Measurements from ENCODE around the gene AP1AR.
"Not testable (repeated sequence)": the region's sequence is repeated elsewhere in the genome, so short reads cannot be mapped to it uniquely, and the experiment has no call there.

The AP1AR gene

GRCh38 chr4:112279025-112279881 lies 47.7 kb downstream of the AP1AR start:
- DNase-seq, result no peak

GRCh38 chr4:112279882-112280315 lies 48.3 kb downstream of the AP1AR start:
- DNase-seq, result no peak

- no peak for DNase-seq
Observed at GRCh38 chr4:112280386-112281056, 48.9 kb downstream of the AP1AR start.

- DNase-seq, result not testable (repeated sequence)
Observed at GRCh38 chr4:112281895-112282398, 50.4 kb downstream of the AP1AR start.

- no peak for DNase-seq
Observed at GRCh38 chr4:112282860-112283667, 51.5 kb downstream of the AP1AR start.

GRCh38 chr4:112284166-112284565 lies 52.6 kb downstream of the AP1AR start:
- DNase-seq, result no peak

- DNase-seq, result no peak
Observed at GRCh38 chr4:112284662-112285411, 53.2 kb downstream of the AP1AR start.

GRCh38 chr4:112287258-112287989 lies 55.8 kb downstream of the AP1AR start:
- no peak for DNase-seq

- DNase-seq, result no peak
Observed at GRCh38 chr4:112288455-112288854, 56.9 kb downstream of the AP1AR start.

GRCh38 chr4:112289407-112290253 lies 58.0 kb downstream of the AP1AR start:
- DNase-seq, result no peak

- DNase-seq, result no peak
Observed at GRCh38 chr4:112290341-112290740, 58.8 kb downstream of the AP1AR start.

GRCh38 chr4:112296949-112297880 lies 65.6 kb downstream of the AP1AR start, which contains the start of gene ALPK1:
Gene ALPK1, plus strand, starts transcription at chr4:112297369.
- DNase-seq, result no peak

- DNase-seq, result no peak
Observed at GRCh38 chr4:112299721-112300120, 68.1 kb downstream of the AP1AR start.

- DNase-seq, result no peak
Observed at GRCh38 chr4:112302320-112303274, 71.0 kb downstream of the AP1AR start.

- not testable (repeated sequence) for DNase-seq
Observed at GRCh38 chr4:112305477-112305876, 73.9 kb downstream of the AP1AR start.

- peak; percentile 38 for DNase-seq
Observed at GRCh38 chr4:112309263-112309791, 77.7 kb downstream of the AP1AR start.

GRCh38 chr4:112311516-112311915 lies 79.9 kb downstream of the AP1AR start:
- no peak for DNase-seq

All from effector CD8-positive, alpha-beta T cell (primary cell).